Astrocyte (in vitro differentiated cells and primary cell): Measurements from ENCODE around the gene CTTN.

Experiments used
- CTCF ChIP-seq: IDR thresholded peaks from 2 replicates; pipeline ENCODE4 v1.5.1; 2011; ENCODE audit warnings: low read depth, mild to moderate bottlenecking, inconsistent platforms, low read length, moderate library complexity; ENCODE audit not compliant: insufficient read depth
- EZH2 ChIP-seq: IDR thresholded peaks from 2 replicates; pipeline ENCODE4 v1.6.1; 2012; ENCODE audit warnings: mild to moderate bottlenecking, low read length, inconsistent platforms; ENCODE audit not compliant: insufficient read depth

- no peak for TF ChIP-seq CTCF
- TF ChIP-seq EZH2, result no peak
These were observed 45.4 kb downstream of the CTTN start for GRCh38 chr11:70443773-70444030.
